ENCODE measurements around the gene AFMID.

The AFMID gene

DNA sequence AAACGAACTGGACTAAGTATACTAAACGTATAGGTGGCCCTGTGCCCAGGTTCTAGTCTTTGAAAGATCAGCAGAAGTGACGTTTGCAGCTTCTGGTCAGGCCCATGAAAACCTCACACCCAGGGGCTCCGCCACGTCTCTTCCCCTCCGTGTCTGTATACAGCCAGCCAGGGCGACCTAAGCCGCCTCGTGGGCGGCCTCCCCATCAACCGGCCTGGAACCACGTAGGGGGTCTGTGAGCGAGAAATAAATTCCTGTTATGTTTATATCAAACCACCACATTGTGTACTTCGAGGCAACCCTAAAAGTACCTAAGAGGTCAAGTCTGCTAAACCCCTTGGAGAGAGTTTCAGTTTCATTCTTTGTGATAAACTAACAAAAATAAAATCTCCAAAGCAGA is 7.1 kb upstream of the AFMID start:
- Histone ChIP-seq H3K4me1 (ENCODE audit: insufficient read depth, low read length) (peaks cover 29% of the 10 kb centered on the region), H3K9ac (ENCODE audit: low read depth, low read length) (no peak overlapping the region), H2AFZ (ENCODE audit: low read depth, low read length) (no peak overlapping the region), H3K36me3 (ENCODE audit: insufficient read depth, low read length) (peaks cover 92% of the 10 kb centered on the region), H4K20me1 (ENCODE audit: insufficient read depth, low read length) (peaks cover 27% of the 10 kb centered on the region), H3K27me3 (ENCODE audit: insufficient read depth, low read length, poor library complexity) (no peaks in the 10 kb centered on the region), H3K27ac (ENCODE audit: low read length) (no peak overlapping the region), H3K4me2 (ENCODE audit: insufficient read depth, low read length) (no peak overlapping the region), H3K79me2 (ENCODE audit: insufficient read depth, low read length) (peaks cover 34% of the 10 kb centered on the region), H3K4me3 (ENCODE audit: low read depth in 1 of 2, low read length in 2 of 2) (no peak overlapping the region), H3K9me3 (ENCODE audit: insufficient read depth, low read length, severe bottlenecking) (no peaks in the 10 kb centered on the region)
- DNase-seq = no peak
- no peak for ATAC-seq (ENCODE audit: insufficient read depth, low read depth)
- TF ChIP-seq EZH2 (IDR thresholded peaks at IDR 0.05; ENCODE audit: borderline replicate concordance, low read depth, low read length, severe bottlenecking) = no peak
- TF ChIP-seq, protein P1, sequence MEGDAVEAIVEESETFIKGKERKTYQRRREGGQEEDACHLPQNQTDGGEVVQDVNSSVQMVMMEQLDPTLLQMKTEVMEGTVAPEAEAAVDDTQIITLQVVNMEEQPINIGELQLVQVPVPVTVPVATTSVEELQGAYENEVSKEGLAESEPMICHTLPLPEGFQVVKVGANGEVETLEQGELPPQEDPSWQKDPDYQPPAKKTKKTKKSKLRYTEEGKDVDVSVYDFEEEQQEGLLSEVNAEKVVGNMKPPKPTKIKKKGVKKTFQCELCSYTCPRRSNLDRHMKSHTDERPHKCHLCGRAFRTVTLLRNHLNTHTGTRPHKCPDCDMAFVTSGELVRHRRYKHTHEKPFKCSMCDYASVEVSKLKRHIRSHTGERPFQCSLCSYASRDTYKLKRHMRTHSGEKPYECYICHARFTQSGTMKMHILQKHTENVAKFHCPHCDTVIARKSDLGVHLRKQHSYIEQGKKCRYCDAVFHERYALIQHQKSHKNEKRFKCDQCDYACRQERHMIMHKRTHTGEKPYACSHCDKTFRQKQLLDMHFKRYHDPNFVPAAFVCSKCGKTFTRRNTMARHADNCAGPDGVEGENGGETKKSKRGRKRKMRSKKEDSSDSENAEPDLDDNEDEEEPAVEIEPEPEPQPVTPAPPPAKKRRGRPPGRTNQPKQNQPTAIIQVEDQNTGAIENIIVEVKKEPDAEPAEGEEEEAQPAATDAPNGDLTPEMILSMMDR (IDR thresholded peaks at IDR 0.05; ENCODE audit: borderline replicate concordance, extremely low read depth, low read length, poor library complexity, severe bottlenecking) = no peak

DNA sequence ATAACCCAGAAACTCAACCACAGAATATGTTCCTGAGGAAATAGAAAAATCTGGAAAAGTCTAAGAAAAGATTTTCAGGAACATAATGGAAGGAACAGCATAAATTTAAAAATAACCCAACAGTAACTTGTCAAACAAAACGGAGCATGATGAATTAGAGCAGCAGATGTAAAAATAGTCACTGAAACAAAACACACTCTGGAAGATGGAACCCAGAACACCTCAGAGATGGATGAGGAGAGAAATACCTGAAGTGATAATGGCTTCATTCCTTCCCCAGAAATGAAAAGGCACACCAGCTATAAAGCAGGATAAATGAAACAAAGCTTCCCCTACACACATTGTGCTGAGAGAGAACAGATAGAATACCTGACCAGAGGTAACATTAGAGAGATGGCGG is 6.7 kb upstream of the AFMID start:
- no peak overlapping the region for H3K27ac ChIP-seq (ENCODE audit: low read length)
- peaks cover 34% of the 10 kb centered on the region for H3K4me1 ChIP-seq (ENCODE audit: insufficient read depth, low read length)
- H3K9me3 ChIP-seq (ENCODE audit: insufficient read depth, low read length, severe bottlenecking) = no peaks in the 10 kb centered on the region
- no peak for TF ChIP-seq EZH2 (IDR thresholded peaks at IDR 0.05; ENCODE audit: borderline replicate concordance, low read depth, low read length, severe bottlenecking)
- TF ChIP-seq, protein P1 (IDR thresholded peaks at IDR 0.05; ENCODE audit: borderline replicate concordance, extremely low read depth, low read length, poor library complexity, severe bottlenecking) = no peak
- no peak overlapping the region for H2AFZ ChIP-seq (ENCODE audit: low read depth, low read length)
- peaks cover 39% of the 10 kb centered on the region for H3K79me2 ChIP-seq (ENCODE audit: insufficient read depth, low read length)
- peaks cover 31% of the 10 kb centered on the region for H4K20me1 ChIP-seq (ENCODE audit: insufficient read depth, low read length)
- H3K27me3 ChIP-seq (ENCODE audit: insufficient read depth, low read length, poor library complexity) = no peaks in the 10 kb centered on the region
- no peak overlapping the region for H3K4me3 ChIP-seq (ENCODE audit: low read depth in 1 of 2, low read length in 2 of 2)
- no peak for ATAC-seq (ENCODE audit: insufficient read depth, low read depth)
- H3K36me3 ChIP-seq (ENCODE audit: insufficient read depth, low read length) = peaks cover 92% of the 10 kb centered on the region
- no peak overlapping the region for H3K9ac ChIP-seq (ENCODE audit: low read depth, low read length)
- no peak for DNase-seq
- no peak overlapping the region for H3K4me2 ChIP-seq (ENCODE audit: insufficient read depth, low read length)

DNA sequence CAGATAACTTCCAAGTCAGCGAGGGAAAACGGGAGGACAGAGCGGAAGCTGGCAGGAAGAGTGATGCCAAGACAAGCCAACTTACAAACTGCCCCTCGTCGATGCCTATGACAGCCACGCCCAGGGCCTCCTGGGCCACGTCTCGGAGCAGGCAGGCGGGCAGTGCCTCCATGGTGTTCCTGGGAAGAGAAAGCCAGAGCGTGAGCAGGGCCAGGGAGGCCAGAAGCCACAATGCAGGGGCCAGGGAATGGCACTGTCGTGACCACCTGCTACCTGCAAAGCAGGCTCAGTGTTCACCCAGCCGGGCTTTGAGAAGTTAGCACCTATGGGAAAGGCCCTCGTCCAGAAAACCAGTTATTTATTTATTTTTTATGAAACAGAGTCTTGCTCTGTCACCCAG is 4.7 kb upstream of the AFMID start:
- no peak overlapping the region for H3K9ac ChIP-seq (ENCODE audit: low read depth, low read length)
- H3K27ac ChIP-seq (ENCODE audit: low read length) = no peak overlapping the region
- H3K79me2 ChIP-seq (ENCODE audit: insufficient read depth, low read length) = peaks cover 55% of the 10 kb centered on the region
- peaks cover 49% of the 10 kb centered on the region for H3K4me1 ChIP-seq (ENCODE audit: insufficient read depth, low read length)
- TF ChIP-seq, protein P1 (IDR thresholded peaks at IDR 0.05; ENCODE audit: borderline replicate concordance, extremely low read depth, low read length, poor library complexity, severe bottlenecking) = no peak
- TF ChIP-seq EZH2 (IDR thresholded peaks at IDR 0.05; ENCODE audit: borderline replicate concordance, low read depth, low read length, severe bottlenecking) = no peak
- ATAC-seq (ENCODE audit: insufficient read depth, low read depth) (no peak), DNase-seq (no peak)
- H4K20me1 ChIP-seq (ENCODE audit: insufficient read depth, low read length) = peaks cover 30% of the 10 kb centered on the region
- peaks cover 77% of the 10 kb centered on the region for H3K36me3 ChIP-seq (ENCODE audit: insufficient read depth, low read length)
- no peak overlapping the region for H3K4me3 ChIP-seq (ENCODE audit: low read depth in 1 of 2, low read length in 2 of 2)
- no peaks in the 10 kb centered on the region for H3K9me3 ChIP-seq (ENCODE audit: insufficient read depth, low read length, severe bottlenecking)
- no peak overlapping the region for H3K4me2 ChIP-seq (ENCODE audit: insufficient read depth, low read length)
- no peak overlapping the region for H2AFZ ChIP-seq (ENCODE audit: low read depth, low read length)
- no peaks in the 10 kb centered on the region for H3K27me3 ChIP-seq (ENCODE audit: insufficient read depth, low read length, poor library complexity)

DNA sequence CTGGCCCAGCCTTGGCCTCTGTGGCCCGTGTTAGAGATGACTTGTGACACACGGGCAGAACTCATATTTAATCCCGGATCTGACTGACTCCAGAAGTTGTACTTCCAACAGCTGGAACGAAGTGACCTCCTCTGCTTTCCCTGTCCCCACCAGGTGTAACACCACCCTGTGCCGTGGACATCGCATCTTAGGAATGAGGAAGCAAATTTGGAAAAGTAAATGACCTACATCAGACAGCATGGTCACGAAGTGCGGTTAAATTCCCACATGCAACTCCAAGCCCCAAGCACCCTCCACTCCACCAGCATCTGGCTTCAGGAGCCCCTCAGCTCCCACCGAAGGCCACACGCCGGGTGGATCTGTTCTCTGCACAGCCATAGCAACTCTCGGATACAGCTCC is 3.2 kb upstream of the AFMID start:
- Histone ChIP-seq H3K9me3 (ENCODE audit: insufficient read depth, low read length, severe bottlenecking) (no peaks in the 10 kb centered on the region), H3K4me3 (ENCODE audit: low read depth in 1 of 2, low read length in 2 of 2) (peak overlapping the region in 1 of 2 experiments; percentile 48; a peak in 1 of 4 replicates), H3K4me2 (ENCODE audit: insufficient read depth, low read length) (peak overlapping the region; percentile 92), H2AFZ (ENCODE audit: low read depth, low read length) (no peak overlapping the region), H3K27me3 (ENCODE audit: insufficient read depth, low read length, poor library complexity) (no peaks in the 10 kb centered on the region), H3K4me1 (ENCODE audit: insufficient read depth, low read length) (peaks cover 63% of the 10 kb centered on the region), H3K79me2 (ENCODE audit: insufficient read depth, low read length) (peaks cover 69% of the 10 kb centered on the region), H3K27ac (ENCODE audit: low read length) (0 out of 2 replicates have a peak overlapping the region, but pooled peaks have one; percentile 37), H4K20me1 (ENCODE audit: insufficient read depth, low read length) (peaks cover 30% of the 10 kb centered on the region), H3K36me3 (ENCODE audit: insufficient read depth, low read length) (peaks cover 68% of the 10 kb centered on the region), H3K9ac (ENCODE audit: low read depth, low read length) (peak overlapping the region; percentile 75)
- no peak for ATAC-seq (ENCODE audit: insufficient read depth, low read depth)
- TF ChIP-seq, protein P1 (IDR thresholded peaks at IDR 0.05; ENCODE audit: borderline replicate concordance, extremely low read depth, low read length, poor library complexity, severe bottlenecking) = no peak
- DNase-seq = no peak
